C1 segment of cervical spinal cord (tissue), 14 donors: ENCODE data around the gene USP17L28.
"Not testable (repeated sequence)": the region's sequence is repeated elsewhere in the genome, so short reads cannot be mapped to it uniquely, and the experiment has no call there.

Experiments used
- DNase-seq, 14 donors: peaks; one replicate each; lab custom pipeline; 2025; lab: John Stamatoyannopoulos, UW

USP17L28 gene

DNA sequence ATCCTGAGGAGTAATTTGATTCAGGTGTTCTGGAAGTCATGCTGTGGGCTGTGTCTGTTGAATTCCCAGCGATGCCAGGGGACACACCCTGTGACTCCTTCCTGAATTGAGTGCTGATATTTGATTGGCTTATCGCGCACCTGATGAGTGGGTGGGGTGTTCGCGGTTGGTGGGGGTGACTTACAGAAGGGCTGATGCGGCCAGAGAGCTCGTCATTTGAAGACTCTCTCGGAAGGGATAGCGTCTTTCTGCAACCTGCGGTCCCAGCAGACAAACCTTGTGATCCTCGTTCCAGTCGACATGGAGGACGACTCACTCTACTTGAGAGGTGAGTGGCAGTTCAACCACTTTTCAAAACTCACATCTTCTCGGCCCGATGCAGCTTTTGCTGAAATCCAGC, at the start of gene USP17L28:
Gene USP17L28, plus strand, starts transcription at position 301 of the 400 bp plus-strand sequence. Its CDS starts 0 bp downstream, at position 301.
- not testable (repeated sequence) for DNase-seq

DNA sequence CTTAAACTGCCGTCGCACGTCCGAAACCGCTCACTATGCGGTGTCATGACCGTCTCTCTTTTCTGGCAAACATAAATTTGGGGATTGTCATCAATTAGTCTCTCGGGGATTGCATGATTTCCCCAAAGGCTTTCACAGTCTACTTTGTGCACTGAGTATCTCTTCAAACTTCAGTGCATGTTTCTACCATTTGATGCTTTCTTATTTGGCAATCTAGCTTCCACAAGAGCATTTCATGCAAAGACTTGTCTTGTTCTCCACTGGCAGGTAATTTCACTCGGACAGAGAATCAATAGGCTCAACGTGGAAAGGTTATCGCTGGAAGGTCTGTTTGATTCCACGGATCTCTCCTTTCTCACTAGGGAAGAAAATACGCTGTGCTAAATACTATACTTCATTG, 24.5 kb upstream of the USP17L28 start:
- DNase-seq: not testable (repeated sequence)

DNA sequence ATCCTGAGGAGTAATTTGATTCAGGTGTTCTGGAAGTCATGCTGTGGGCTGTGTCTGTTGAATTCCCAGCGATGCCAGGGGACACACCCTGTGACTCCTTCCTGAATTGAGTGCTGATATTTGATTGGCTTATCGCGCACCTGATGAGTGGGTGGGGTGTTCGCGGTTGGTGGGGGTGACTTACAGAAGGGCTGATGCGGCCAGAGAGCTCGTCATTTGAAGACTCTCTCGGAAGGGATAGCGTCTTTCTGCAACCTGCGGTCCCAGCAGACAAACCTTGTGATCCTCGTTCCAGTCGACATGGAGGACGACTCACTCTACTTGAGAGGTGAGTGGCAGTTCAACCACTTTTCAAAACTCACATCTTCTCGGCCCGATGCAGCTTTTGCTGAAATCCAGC, 23.8 kb upstream of the USP17L28 start, which contains the start of gene USP17L24:
Gene USP17L24, plus strand, starts transcription at position 301 of the 400 bp plus-strand sequence. Its CDS starts 0 bp downstream, at position 301.
- not testable (repeated sequence) for DNase-seq

DNA sequence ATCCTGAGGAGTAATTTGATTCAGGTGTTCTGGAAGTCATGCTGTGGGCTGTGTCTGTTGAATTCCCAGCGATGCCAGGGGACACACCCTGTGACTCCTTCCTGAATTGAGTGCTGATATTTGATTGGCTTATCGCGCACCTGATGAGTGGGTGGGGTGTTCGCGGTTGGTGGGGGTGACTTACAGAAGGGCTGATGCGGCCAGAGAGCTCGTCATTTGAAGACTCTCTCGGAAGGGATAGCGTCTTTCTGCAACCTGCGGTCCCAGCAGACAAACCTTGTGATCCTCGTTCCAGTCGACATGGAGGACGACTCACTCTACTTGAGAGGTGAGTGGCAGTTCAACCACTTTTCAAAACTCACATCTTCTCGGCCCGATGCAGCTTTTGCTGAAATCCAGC, 19.1 kb upstream of the USP17L28 start, which contains the start of gene USP17L25:
Gene USP17L25, plus strand, starts transcription at position 301 of the 400 bp plus-strand sequence. Its CDS starts 0 bp downstream, at position 301.
- DNase-seq: not testable (repeated sequence)

- DNase-seq: not testable (repeated sequence)
These were observed 14.3 kb upstream of the USP17L28 start, which contains the start of gene USP17L26 for GRCh38 chr4:9334358-9334757. USP17L26 (plus strand) TSS chr4:9334658; CDS start chr4:9334658, 0 bp downstream.

- not testable (repeated sequence) for DNase-seq
These were observed 9.6 kb upstream of the USP17L28 start, which contains the start of gene USP17L5 for GRCh38 chr4:9339103-9339502. USP17L5 (plus strand) TSS chr4:9339403; CDS start chr4:9339403, 0 bp downstream.

GRCh38 chr4:9343848-9344247, 4.8 kb upstream of the USP17L28 start, which contains the start of gene USP17L27:
USP17L27 (plus strand) TSS chr4:9344148; CDS start chr4:9344148, 0 bp downstream.
- not testable (repeated sequence) for DNase-seq

- DNase-seq: not testable (repeated sequence)
These were observed 2.2 kb downstream of the USP17L28 start for GRCh38 chr4:9350866-9351265.

GRCh38 chr4:9353338-9353737, 4.6 kb downstream of the USP17L28 start, which contains the start of gene USP17L29:
USP17L29 (plus strand) TSS chr4:9353638; CDS start chr4:9353638, 0 bp downstream.
- not testable (repeated sequence) for DNase-seq

DNA sequence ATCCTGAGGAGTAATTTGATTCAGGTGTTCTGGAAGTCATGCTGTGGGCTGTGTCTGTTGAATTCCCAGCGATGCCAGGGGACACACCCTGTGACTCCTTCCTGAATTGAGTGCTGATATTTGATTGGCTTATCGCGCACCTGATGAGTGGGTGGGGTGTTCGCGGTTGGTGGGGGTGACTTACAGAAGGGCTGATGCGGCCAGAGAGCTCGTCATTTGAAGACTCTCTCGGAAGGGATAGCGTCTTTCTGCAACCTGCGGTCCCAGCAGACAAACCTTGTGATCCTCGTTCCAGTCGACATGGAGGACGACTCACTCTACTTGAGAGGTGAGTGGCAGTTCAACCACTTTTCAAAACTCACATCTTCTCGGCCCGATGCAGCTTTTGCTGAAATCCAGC, 14.1 kb downstream of the USP17L28 start, which contains the start of gene USP17L30:
Gene USP17L30, plus strand, starts transcription at position 301 of the 400 bp plus-strand sequence. Its CDS starts 0 bp downstream, at position 301.
- DNase-seq: not testable (repeated sequence)

GRCh38 chr4:9379881-9380280, 31.2 kb downstream of the USP17L28 start:
- DNase-seq: not testable (repeated sequence)

- peak in 4 of 14 donors; percentile 1 to 21 (median 8) for DNase-seq
These were observed 32.4 kb downstream of the USP17L28 start for GRCh38 chr4:9381012-9381534.

DNA sequence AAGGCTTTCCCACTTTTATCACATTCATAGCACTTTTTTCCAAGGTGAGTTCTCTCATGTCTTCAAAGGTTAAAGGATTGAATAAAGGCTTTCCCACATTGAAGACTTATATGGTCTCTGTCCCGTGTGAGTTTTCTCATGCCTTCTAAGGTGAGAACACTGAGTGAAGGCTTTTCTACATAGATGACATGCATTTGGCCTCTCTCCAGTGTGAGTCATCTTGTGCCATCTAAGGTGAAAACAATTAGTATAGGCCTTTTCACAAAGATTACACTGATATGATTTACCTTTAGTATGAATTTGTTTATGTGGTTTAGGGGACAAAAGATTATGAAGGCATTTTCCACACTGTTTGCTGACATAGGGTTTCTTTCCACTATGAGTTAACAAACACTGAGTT, 35.4 kb downstream of the USP17L28 start:
- DNase-seq: no peak

DNA sequence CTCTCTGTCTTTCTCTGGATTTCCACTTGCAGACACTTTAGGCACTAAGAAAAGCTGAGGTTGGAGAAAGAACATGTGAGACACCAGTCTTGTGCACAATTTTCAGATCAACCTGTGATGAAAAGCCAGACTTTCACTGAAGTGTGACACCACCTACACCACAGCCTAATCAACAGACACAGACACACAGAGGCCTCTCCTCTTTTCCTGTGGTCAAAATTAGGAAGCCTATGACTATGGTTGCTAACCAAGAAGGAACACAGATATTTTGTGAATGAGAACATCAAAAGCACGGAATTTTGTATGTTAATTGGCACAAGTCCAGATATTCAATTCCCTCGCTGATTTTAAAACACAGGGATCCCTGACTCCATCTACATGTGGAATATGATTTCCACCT, 40.3 kb downstream of the USP17L28 start:
- DNase-seq: not testable (repeated sequence)
